Psoas muscle (tissue), 8 donors: ENCODE results near the gene RAB31. TPM values are rescaled to one million over a fixed set of nuclear protein-coding genes. Genes with fewer than 3 reads are reported as not detected.
"Not testable (repeated sequence)": the region's sequence is repeated elsewhere in the genome, so short reads cannot be mapped to it uniquely, and the experiment has no call there.

ENCODE experiments used
- ATAC-seq, 4 donors: fragments of 200-7000 bp; cut with Tn5 transposase; one replicate each; pipeline ENCODE4 v1.9.1; 2020; ENCODE audit warnings: moderate library complexity in 3 of 4, mild to moderate bottlenecking in 2 of 4
- DNase-seq, 2 donors: peaks; one replicate each; pipeline ENCODE4 v3.0.0-alpha.2; 2020
- H3K27ac ChIP-seq: fragments of 200-600 bp; one replicate; pipeline ENCODE4 v1.8.0; 2022
- H3K27me3 ChIP-seq, 3 donors: fragments of 200-600 bp in 1 of 3; one replicate each; pipeline versions ENCODE4 v1.6.1 to v1.8.0; 2013 to 2022; ENCODE audit warnings: low read length in 2 of 3, mild to moderate bottlenecking in 2 of 3, moderate library complexity in 1 of 3; ENCODE audit not compliant: insufficient read depth in 3 of 3
- H3K36me3 ChIP-seq, 2 donors: fragments of 200-600 bp in 1 of 2; one replicate each; pipeline versions ENCODE4 v1.6.1 to v1.8.0; 2013 to 2022; ENCODE audit warnings: low read depth in 1 of 2, mild to moderate bottlenecking in 1 of 2, moderate library complexity in 1 of 2; ENCODE audit not compliant: insufficient read depth in 1 of 2
- H3K4me1 ChIP-seq: fragments of 200-600 bp; one replicate; pipeline ENCODE4 v1.8.0; 2022
- H3K4me3 ChIP-seq: fragments of 200-600 bp; one replicate; pipeline ENCODE4 v1.8.0; 2022; ENCODE audit warnings: mild to moderate bottlenecking
- H3K9me3 ChIP-seq: fragments of 200-600 bp; one replicate; pipeline ENCODE4 v1.8.0; 2022
- WGBS, 3 donors: extraction: QIAGEN DNeasy Blood & Tissue Kit; methylation state at CpG; one replicate each; pipeline versions ENCODE4 v1.1.6 to v1.1.7; 2013; 5-methylcytosine and 5-hydroxymethylcytosine counted together
- intact Hi-C, 2 donors: fragments of 100-400 bp; cut with DNase I; formaldehyde crosslinking; loops; one replicate each; pipeline versions ENCODE4 v1.11.0 to v1.14.2; 2022
- polyA plus RNA-seq, 3 donors: library from polyadenylated mRNA; stranded (reverse); fragments of 200-250 nt; gene quantifications; one replicate each; pipeline ENCODE4 v1.2.3, GENCODE V29; 2013
- total RNA-seq, 4 donors: library from RNA; stranded (reverse); fragmentation: NEBNext Ultra II Directional in 2 of 4; extraction: Animal tissue kit (Norgen Biotek cat#: 25700) in 2 of 4; gene quantifications; one replicate each; pipeline versions ENCODE4 v1.2.1 to v1.2.4, GENCODE V29; 2021 to 2023
- TF ChIP-seq, protein P1 (sequence below): fragments of 200-600 bp; IDR thresholded peaks from one replicate; pipeline ENCODE4 v1.8.0; 2022; ENCODE audit warnings: antibody characterized with exemption
- donor health status: healthy with polysubstance abuse.
- donor health status: DM: no; HTN: no; CAD: no; lungs with moderate emphysema.
- donor health status: Bipolar disorder and iron deficiency.
- donor health status: healthy.
- donor health status: DM: yes; HTN: yes; CAD: no.
- donor health status: DM: no; HTN: no; CAD: no.
- donor health status: DM: no; HTN: no; CAD: no.
- donor health status: DM: yes; HTN: yes; CAD: no.

Gene RAB31
- total and polyA plus RNA-seq, 7 donors = 2.2 to 8.9 (median 5.3) TPM

DNA sequence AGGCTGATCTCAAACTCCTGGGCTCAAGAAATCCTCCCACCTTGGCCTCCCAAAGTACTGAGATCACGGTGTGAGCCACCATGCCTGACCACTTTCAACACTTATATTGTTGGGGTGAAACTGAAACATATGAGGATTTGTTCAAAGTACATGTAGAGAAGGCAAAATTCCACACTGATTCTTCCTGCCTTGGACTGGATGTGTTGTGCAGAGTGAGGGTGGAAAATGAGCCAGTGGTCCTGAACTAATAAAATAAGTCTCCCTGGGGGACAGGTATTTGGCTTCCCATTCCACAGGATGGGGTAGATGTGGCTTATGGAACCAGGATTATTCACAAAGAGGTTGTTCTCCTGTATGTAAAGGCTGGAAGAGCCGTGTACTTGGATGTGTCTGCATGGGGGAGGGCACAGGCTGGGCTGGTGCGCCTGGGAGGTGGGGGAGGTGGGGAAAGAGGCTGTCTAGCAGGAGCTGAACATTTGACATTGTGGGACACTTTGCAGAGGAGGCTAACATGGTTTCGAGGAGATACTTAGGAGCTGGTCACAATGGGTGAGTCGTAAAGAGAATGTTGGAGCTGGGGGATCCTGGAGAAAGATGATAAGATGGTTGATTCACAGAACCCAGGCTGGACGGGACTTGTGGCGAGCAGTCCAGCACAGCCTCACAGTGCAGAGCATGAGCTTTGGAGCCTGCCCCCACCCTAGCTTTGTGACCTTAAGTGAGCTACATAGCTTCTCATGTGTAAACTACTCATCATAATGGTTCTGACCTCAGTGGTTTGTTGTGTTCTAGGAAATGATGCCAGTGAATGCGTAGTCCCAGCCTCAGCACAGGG is 177.3 kb downstream of the RAB31 start, which contains the start of gene TXNDC2:
TXNDC2 (plus strand) TSS at position 804 of the 835 bp plus-strand sequence. CDS start 708 bp downstream, outside the sequence.
- TF ChIP-seq, protein P1, sequence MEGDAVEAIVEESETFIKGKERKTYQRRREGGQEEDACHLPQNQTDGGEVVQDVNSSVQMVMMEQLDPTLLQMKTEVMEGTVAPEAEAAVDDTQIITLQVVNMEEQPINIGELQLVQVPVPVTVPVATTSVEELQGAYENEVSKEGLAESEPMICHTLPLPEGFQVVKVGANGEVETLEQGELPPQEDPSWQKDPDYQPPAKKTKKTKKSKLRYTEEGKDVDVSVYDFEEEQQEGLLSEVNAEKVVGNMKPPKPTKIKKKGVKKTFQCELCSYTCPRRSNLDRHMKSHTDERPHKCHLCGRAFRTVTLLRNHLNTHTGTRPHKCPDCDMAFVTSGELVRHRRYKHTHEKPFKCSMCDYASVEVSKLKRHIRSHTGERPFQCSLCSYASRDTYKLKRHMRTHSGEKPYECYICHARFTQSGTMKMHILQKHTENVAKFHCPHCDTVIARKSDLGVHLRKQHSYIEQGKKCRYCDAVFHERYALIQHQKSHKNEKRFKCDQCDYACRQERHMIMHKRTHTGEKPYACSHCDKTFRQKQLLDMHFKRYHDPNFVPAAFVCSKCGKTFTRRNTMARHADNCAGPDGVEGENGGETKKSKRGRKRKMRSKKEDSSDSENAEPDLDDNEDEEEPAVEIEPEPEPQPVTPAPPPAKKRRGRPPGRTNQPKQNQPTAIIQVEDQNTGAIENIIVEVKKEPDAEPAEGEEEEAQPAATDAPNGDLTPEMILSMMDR = no peak
- H3K27me3 ChIP-seq = no peaks in the 10 kb centered on the region
- H3K4me1 ChIP-seq = no peaks in the 10 kb centered on the region
- H3K27ac ChIP-seq = no peak within 1 kb of the TSS
- no peak for ATAC-seq
- H3K4me3 ChIP-seq = no peak within 1 kb of the TSS
- H3K36me3 ChIP-seq = no peaks in the 10 kb centered on the region
- WGBS, 3 donors = 90 to 92% (median 90%) methylated on average over 8 of the region's 8 CpGs
- no peaks in the 10 kb centered on the region for H3K9me3 ChIP-seq
- DNase-seq = no peak
- intact Hi-C loops = no loop called here

DNA sequence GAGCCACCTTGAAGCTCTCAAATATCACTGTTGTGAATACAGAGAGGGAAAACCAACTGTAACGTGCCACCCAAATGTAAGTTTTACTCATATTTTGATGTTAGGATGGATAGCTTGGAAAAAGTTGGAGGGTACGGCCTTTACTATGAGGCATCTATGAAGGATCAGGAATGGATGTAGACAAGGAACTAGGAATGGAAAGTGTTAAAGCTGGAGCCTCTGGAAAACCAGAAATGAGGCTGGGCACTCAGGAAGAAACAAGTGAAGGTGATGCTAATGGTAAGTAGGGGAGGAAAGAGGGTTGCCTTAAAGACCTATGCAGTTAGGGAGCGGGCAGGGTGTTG is 177.9 kb downstream of the RAB31 start:
- Histone ChIP-seq H3K27me3 (no peaks in the 10 kb centered on the region), H3K36me3 (no peaks in the 10 kb centered on the region), H3K4me1 (no peaks in the 10 kb centered on the region), H3K9me3 (no peaks in the 10 kb centered on the region), H3K4me3 (no peak overlapping the region), H3K27ac (no peak overlapping the region)
- intact Hi-C loops = no loop called here
- no peak for DNase-seq
- ATAC-seq = no peak
- 95 to 96% (median 96%) methylated on average over 3 of the region's 3 CpGs for WGBS, 3 donors
- TF ChIP-seq, protein P1 = no peak

DNA sequence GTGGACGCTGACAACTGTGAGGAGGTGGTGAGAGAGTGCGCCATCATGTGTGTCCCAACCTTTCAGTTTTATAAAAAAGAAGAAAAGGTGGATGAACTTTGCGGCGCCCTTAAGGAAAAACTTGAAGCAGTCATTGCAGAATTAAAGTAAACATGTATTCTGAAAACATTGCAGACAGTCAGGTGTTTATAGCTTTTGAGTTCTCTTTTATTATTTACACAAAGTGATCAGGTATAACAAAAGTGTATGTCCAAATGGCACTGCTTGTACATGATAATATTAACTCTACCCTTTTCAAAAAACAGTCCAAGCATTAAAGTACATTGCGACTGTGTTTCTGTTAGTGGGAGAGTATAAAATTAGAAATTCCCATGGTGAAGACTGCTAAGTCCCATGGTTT is 179.9 kb downstream of the RAB31 start:
- no peaks in the 10 kb centered on the region for H3K9me3 ChIP-seq
- TF ChIP-seq, protein P1 = no peak
- no peak for DNase-seq
- H3K27me3 ChIP-seq = no peaks in the 10 kb centered on the region
- no peaks in the 10 kb centered on the region for H3K4me1 ChIP-seq
- no peaks in the 10 kb centered on the region for H3K36me3 ChIP-seq
- 96 to 97% (median 96%) methylated on average over 5 of the region's 5 CpGs for WGBS, 3 donors
- no peak for ATAC-seq
- intact Hi-C loops = no loop called here
- H3K4me3 ChIP-seq = no peak overlapping the region
- H3K27ac ChIP-seq = no peak overlapping the region

DNA sequence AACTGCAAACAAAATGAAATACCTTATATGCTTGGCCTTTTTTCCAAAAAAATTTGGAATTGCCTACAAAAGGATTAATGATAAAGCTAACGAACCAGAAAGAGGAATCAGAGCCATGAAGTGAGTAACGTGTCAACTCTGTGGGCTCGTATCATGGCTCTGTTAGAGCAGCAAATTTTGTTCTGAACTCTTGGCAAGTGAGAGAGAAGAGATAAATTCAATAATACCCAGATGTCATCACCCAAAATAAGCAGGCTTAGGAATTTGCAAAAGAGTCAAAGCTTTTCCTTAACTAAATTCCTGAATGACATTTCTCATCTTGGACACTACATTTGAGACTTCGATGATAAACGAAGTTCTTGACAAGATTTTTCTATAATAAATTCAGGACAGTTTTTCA is 182.1 kb downstream of the RAB31 start:
- Histone ChIP-seq H3K4me3 (no peak overlapping the region), H3K36me3 (no peaks in the 10 kb centered on the region), H3K27me3 (no peaks in the 10 kb centered on the region), H3K27ac (no peak overlapping the region), H3K9me3 (no peaks in the 10 kb centered on the region), H3K4me1 (no peaks in the 10 kb centered on the region)
- no peak for ATAC-seq
- DNase-seq = no peak
- 31 to 46% (median 37%) methylated on average over 5 of the region's 5 CpGs for WGBS, 3 donors
- TF ChIP-seq, protein P1 = no peak
- intact Hi-C loops = no loop called here

DNA sequence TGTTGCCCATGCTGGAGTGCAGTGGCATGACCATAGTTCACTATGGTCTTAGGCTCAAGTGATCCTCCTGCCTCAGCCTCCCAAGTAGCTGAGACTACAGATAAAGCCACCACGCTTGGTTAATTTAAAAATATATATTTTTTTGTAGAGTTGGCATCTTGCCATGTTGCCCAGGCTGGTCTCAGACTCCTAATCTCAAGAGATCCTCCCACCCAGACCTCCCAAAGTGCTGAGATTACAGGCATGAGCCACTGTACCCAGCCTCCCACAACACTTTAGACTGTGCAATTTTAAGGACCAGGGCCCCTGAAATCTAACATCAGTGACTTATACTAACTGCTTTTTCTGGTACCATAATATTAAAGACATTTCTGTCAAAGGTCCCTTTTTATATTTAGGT is 182.9 kb downstream of the RAB31 start:
- WGBS, 3 donors = 78 to 85% (median 81%) methylated on average over 1 of the region's 1 CpG
- TF ChIP-seq, protein P1 = no peak
- Histone ChIP-seq H3K9me3 (no peaks in the 10 kb centered on the region), H3K4me3 (no peak overlapping the region), H3K27ac (no peak overlapping the region), H3K27me3 (no peaks in the 10 kb centered on the region), H3K36me3 (no peaks in the 10 kb centered on the region), H3K4me1 (no peaks in the 10 kb centered on the region)
- DNase-seq (no peak), ATAC-seq (no peak)
- intact Hi-C loops = no loop called here

DNA sequence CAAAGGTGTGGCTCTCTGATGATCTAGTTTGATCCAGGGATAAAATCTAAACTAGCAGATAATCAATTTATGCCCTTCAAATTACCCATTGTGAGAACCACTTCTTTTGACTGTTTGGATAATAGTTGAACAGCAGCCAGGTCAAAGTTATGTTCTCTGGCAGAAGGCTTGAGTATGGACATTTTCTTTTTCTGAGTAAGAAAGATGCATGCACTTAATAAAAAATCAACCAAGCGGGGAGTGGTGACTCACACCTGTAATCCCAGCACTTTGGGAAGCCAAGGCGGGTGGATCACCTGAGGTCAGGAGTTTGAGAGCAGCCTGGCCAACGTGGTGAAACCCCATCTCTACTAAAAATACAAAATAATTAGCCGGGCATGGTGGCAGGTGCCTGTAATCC is 183.4 kb downstream of the RAB31 start:
- H3K4me1 ChIP-seq, H3K36me3 ChIP-seq, H3K27ac ChIP-seq, intact Hi-C loops, H3K27me3 ChIP-seq, DNase-seq, H3K4me3 ChIP-seq, ATAC-seq, H3K9me3 ChIP-seq: not testable (repeated sequence)
- 43 to 61% (median 49%) methylated on average over 4 of the region's 4 CpGs for WGBS, 3 donors
